ENCODE results near the gene OSGEP.

DNA sequence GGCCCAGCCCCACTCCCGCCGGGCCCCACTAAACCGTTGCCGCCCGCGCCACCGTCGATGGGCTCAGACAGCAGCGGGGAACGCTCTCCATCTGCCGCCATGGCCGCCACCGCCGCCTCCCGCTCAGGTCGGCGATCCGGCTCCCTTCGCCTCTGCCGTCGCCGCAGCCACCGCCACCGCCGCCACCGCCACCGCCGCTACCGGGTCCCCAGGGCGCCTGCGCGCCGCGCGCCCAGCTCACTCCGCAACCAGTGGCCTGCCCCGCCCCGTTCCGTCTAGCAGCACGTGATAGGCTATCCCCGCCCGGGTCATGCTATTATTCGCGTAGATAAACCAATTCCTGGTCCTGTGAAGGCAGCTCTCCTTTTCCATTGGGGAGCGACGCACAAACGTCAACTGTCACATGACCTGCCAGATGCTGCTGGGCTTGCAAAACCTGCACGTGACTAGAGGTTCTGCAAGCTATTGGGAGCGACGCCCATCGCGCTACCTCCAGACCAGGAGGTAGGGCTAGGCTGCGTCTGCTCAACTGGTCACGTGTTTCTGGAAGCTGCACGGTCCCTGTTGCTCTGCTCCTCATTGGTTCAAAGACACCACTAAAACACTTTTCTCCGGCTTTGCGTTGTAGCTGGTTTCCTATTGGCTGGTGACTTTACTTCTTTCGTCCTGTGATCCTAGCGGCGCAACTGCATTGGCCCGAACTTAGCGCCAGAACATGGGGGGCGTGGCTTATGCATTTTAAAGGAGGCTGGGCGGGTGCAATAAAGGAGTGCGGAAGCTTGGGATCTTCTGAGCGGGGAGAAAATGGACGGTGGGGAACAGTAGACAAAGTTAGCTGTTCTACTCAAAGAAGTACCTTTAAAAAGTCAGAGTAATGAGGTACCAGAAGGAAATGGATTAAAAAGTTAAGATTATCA lies 6.9 kb upstream of the OSGEP start, which contains the start of gene PIP4P1:
- peak; percentile 74 to 84 (median 80) for TF ChIP-seq POLR2A (IDR thresholded peaks at IDR 0.05)
- TF ChIP-seq, protein P1, sequence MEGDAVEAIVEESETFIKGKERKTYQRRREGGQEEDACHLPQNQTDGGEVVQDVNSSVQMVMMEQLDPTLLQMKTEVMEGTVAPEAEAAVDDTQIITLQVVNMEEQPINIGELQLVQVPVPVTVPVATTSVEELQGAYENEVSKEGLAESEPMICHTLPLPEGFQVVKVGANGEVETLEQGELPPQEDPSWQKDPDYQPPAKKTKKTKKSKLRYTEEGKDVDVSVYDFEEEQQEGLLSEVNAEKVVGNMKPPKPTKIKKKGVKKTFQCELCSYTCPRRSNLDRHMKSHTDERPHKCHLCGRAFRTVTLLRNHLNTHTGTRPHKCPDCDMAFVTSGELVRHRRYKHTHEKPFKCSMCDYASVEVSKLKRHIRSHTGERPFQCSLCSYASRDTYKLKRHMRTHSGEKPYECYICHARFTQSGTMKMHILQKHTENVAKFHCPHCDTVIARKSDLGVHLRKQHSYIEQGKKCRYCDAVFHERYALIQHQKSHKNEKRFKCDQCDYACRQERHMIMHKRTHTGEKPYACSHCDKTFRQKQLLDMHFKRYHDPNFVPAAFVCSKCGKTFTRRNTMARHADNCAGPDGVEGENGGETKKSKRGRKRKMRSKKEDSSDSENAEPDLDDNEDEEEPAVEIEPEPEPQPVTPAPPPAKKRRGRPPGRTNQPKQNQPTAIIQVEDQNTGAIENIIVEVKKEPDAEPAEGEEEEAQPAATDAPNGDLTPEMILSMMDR (IDR thresholded peaks at IDR 0.05), result peak in 2 of 7 experiments; percentile 6 to 20

All from body of pancreas (tissue), 4 donors.